Lower lobe of right lung (tissue), 2 donors: ENCODE data around the gene RGMA. TPM values are rescaled to one million over a fixed set of nuclear protein-coding genes. Genes with fewer than 3 reads are reported as not detected.

ENCODE experiments used
- ATAC-seq, 2 donors: fragments of 200-7000 bp; cut with Tn5 transposase; one replicate each; pipeline ENCODE4 v1.9.1; 2020 to 2022; ENCODE audit warnings: mild to moderate bottlenecking in 2 of 2, moderate library complexity in 2 of 2
- DNase-seq: peaks from one replicate; pipeline ENCODE4 v3.0.0-alpha.2; 2020
- H3K27ac ChIP-seq: fragments of 200-600 bp; one replicate; pipeline ENCODE4 v1.8.0; 2022
- H3K27me3 ChIP-seq: fragments of 200-600 bp; one replicate; pipeline ENCODE4 v1.8.0; 2022; ENCODE audit warnings: low read depth
- H3K36me3 ChIP-seq: fragments of 200-600 bp; one replicate; pipeline ENCODE4 v1.8.0; 2022; ENCODE audit warnings: mild to moderate bottlenecking
- H3K4me1 ChIP-seq: fragments of 200-600 bp; one replicate; pipeline ENCODE4 v1.8.0; 2022
- H3K4me3 ChIP-seq: fragments of 200-600 bp; one replicate; pipeline ENCODE4 v1.8.0; 2022; ENCODE audit warnings: mild to moderate bottlenecking
- H3K9me3 ChIP-seq: fragments of 200-600 bp; one replicate; pipeline ENCODE4 v1.8.0; 2022
- intact Hi-C: fragments of 100-400 bp; cut with DNase I; formaldehyde crosslinking; loops from one replicate; pipeline ENCODE4 v1.11.0; 2022
- total RNA-seq: library from RNA; stranded (reverse); fragmentation: NEBNext Ultra II Directional; extraction: Animal tissue kit (Norgen Biotek cat#: 25700); gene quantifications from one replicate; pipeline ENCODE4 v1.2.1, GENCODE V29; 2021
- TF ChIP-seq, protein P1 (sequence below): fragments of 200-600 bp; IDR thresholded peaks from one replicate; pipeline ENCODE4 v1.8.0; 2022; ENCODE audit warnings: antibody characterized with exemption, mild to moderate bottlenecking
- donor health status: DM: no; HTN: yes; CAD: no; lungs with severe emphysema.

RGMA gene
- total RNA-seq, 1 donor from 2014 or later, result 9.7 TPM

DNA sequence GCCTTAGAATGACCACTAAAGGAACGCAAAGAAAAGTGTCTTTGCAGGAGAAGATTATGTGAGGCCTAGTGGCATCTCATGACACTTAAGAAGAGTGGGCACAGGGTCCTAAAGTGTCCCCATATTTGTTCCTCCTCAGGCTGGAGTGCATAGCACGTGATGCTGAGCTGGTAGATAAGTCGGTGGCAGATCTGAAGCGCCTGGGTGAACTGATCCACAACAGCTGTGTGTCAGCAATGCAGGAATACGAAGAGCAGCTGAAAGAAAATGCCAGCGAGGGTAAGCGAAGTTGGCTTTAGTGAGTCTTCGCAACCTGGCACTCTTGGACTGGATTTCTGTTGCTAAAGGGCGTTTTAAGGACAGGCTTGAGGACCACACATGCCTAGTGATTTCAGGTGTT, 96.3 kb downstream of the RGMA start:
- ATAC-seq (no peak), DNase-seq (no peak)
- Histone ChIP-seq H3K36me3 (peaks cover 100% of the 10 kb centered on the region), H3K4me1 (no peaks in the 10 kb centered on the region), H3K27ac (no peak overlapping the region), H3K27me3 (no peaks in the 10 kb centered on the region), H3K4me3 (no peak overlapping the region), H3K9me3 (no peaks in the 10 kb centered on the region)
- intact Hi-C loops, result no loop called here
- TF ChIP-seq, protein P1, sequence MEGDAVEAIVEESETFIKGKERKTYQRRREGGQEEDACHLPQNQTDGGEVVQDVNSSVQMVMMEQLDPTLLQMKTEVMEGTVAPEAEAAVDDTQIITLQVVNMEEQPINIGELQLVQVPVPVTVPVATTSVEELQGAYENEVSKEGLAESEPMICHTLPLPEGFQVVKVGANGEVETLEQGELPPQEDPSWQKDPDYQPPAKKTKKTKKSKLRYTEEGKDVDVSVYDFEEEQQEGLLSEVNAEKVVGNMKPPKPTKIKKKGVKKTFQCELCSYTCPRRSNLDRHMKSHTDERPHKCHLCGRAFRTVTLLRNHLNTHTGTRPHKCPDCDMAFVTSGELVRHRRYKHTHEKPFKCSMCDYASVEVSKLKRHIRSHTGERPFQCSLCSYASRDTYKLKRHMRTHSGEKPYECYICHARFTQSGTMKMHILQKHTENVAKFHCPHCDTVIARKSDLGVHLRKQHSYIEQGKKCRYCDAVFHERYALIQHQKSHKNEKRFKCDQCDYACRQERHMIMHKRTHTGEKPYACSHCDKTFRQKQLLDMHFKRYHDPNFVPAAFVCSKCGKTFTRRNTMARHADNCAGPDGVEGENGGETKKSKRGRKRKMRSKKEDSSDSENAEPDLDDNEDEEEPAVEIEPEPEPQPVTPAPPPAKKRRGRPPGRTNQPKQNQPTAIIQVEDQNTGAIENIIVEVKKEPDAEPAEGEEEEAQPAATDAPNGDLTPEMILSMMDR, result no peak

DNA sequence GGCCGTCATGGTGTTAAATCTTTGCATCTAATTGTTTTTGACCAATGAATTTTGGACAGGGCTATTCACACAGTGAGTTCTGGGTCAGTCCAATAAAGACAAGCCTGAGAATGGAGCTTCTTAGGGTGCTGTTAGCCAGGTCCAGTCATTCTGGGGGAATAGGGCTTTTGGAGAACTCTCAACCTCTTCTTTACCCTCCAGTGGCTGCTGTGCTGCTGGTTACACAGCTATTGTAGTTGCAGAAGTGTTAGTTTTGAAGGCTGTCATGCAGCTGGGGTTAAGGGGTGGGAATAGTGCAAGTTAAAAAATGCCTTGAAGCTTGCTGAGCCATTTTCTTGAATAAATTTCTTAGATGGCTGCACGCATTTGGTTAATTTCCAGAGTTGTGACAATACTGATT, 99.0 kb downstream of the RGMA start:
- no peak for DNase-seq

DNA sequence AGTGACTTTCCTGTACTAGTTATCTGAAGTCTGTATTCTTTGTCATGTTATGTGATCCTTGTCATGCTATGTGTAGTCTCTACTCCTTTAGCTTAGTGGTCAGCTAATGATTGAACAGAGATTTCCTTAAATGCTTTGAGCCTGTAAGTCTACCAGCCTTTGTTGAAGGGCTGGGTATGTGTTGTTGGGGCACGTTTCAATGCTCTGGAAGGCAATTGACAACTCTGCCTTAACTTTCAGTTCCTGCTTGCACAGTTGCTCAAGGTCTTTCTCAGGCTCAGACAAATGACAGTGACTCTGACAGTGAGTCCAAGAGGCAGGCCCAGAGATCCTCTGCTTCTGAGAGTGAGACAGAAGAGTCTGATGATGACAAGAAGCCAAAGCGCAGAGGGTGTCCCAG, 99.5 kb downstream of the RGMA start:
- DNase-seq (no peak), ATAC-seq (no peak)
- H3K4me3 ChIP-seq, result no peak overlapping the region
- intact Hi-C loops, result no loop called here
- peaks cover 100% of the 10 kb centered on the region for H3K36me3 ChIP-seq
- TF ChIP-seq, protein P1, result no peak
- H3K27ac ChIP-seq, result no peak overlapping the region
- H3K4me1 ChIP-seq, result no peaks in the 10 kb centered on the region
- H3K27me3 ChIP-seq, result no peaks in the 10 kb centered on the region
- no peaks in the 10 kb centered on the region for H3K9me3 ChIP-seq

More for the DNA sequence above, 99.0 kb downstream of the RGMA start:
- peaks cover 100% of the 10 kb centered on the region for H3K36me3 ChIP-seq
- H3K27ac ChIP-seq, result no peak overlapping the region
- H3K9me3 ChIP-seq, result no peaks in the 10 kb centered on the region
- no peak overlapping the region for H3K4me3 ChIP-seq
- H3K27me3 ChIP-seq, result no peaks in the 10 kb centered on the region
- ATAC-seq, result no peak
- TF ChIP-seq, protein P1, result no peak
- no peaks in the 10 kb centered on the region for H3K4me1 ChIP-seq
- intact Hi-C loops, result no loop called here

Other genes starting within 250 kb of the RGMA start
- 158 TPM for gene CHD2, start 188.9 kb downstream of the RGMA start, total RNA-seq